Activated gamma-delta T cell treated with anti-CD3 and anti-CD28 coated beads, Interleukin-2, amount 50 U/mL, for 16 hours (primary cell): ENCODE results near the gene OR6Q1.

Experiments
- DNase-seq: peaks from one replicate; pipeline ENCODE4 v3.0.0-alpha.2; 2020; ENCODE audit warnings: low read depth

OR6Q1 gene

DNA sequence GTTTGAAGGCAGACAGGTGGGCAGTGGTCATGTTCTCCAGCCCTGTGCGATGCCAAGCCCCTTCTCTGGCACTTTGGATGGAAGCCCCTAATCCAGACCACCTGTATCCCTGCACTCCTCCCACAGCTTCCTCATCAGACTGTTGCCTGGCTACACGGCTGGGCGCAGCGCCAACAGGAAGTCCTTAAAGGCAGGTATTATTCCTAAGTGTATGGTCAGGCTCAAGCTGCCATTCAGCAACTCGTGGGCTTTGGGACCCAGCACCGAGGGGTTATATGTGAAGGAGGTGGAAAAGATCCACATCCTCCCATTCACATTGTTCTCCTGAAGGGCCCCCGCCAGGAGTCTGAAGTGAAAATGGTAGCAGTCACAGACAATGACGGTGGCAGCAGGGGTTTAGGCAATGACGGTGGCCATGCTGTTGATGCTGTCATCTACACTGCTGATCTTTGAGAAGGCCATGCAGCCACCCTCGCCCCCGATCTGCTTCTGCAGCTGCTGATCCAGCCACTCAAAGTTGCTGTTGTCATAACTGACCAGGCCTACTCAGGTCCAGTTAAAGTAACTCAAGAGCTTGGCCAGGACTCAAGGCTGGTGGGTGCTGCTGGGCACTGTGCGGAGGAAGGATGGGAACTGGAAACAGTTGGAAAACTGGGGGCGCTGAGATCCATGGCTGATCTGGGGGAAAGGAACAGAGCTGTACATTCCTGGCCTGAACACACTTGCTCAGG lies 27.7 kb downstream of the OR6Q1 start:
- DNase-seq, result no peak

DNA sequence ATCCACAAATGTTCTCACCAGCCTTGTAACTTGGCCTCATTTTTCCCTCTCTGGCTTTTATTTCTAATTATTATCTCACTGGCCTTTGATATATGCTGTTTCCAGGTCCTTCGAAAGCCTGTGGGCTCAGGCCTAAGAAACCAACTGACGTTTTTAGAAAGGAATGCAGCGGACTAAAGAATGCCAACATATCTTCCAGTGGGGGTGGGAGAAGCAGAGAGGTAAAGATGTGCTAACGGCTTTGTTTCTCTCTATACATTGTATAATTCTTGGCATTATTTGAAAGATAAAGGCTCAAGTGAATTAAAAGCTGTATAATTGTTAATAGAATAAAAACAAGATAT lies 28.2 kb downstream of the OR6Q1 start:
- no peak for DNase-seq

DNA sequence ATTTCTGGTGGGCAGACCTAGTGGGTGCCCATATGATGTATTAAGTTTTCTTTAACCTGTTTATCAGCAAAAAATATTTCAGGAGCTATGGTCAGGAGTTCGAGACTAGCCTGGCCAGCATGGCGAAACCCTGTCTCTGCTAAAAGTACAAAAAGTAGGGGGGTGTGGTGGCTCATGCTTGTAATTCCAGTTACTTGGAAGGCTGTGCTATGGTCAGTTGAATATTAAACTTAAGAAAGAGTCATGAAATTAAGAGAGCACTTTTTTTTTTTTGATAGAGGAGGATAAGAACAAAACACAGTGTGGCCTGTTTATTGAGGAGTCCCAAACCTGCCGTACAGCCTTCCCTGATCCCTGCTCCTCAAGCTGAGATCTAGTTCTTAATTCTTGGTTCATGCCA lies 29.8 kb downstream of the OR6Q1 start:
- no peak for DNase-seq

DNA sequence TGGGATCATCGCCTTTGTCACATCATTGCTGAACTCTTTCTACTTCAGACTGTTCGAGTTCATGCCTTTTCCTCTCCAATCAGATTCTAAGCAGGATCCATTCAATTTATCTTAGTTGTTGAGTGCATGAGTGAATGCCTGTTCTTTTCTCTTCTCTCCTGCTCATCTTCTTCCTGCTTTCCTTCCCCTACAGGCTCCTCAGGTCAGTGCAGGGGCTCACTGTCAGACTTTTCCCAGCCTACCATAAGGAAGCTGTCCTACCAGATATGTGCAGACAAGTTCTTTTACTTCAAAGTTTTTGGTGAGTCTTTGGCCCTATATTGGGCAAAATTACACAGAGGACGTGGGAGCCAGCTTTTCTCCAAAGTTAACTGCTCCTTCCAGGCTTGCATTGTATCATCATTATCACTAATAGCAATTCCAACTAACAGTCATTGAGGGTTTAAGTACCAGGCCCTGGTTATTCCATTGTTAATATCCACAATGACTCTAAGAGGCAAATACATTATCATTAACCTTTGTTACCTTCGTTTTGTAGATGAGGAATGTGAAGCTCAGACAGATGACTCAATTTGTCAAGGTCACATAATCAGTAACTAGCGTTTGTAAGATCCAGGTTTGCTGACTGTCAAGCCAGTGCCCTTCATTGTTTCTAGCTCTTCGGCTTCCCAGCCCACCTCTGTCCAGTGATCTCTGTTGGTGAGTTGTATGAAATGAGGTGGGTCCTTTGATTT lies 30.4 kb downstream of the OR6Q1 start:
- DNase-seq, result no peak

DNA sequence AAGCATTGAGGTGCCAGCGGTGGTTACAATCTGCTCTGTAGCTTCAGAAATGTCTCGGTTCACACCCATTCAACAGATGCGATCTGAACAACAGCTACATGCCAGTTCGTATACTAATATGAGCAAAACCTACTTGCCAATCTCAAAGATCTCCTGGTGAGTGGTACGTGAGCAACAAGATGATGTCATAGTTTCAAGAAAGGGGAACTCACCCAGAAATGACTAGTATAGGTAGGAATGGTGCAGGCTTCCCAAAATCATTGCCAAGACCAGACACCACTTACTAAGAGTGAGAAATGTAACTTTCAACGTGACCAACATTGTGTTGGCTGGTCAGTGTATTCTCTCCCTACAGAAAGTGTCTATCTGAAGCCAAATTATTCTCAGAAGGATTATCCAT lies 31.1 kb downstream of the OR6Q1 start:
- DNase-seq, result no peak

DNA sequence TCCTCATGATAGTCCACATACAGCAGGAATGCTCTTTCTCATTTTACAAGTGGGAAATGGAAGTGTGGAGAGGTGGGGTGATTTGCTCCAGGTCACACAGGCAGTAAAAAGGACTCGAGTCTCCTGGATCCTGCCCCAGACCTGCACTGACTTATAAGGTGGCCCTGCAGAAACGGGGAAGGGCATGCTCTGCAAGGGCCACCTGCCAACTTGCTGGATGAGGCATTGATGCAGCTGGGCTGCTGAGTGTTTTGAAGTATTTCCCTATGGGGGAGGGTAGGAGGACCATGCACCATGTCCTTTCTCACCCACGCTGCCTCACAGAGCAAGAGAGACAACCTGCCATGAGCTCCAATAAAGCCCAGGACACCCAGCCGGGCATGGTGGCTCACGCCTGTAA lies 36.9 kb downstream of the OR6Q1 start:
- DNase-seq, result no peak

DNA sequence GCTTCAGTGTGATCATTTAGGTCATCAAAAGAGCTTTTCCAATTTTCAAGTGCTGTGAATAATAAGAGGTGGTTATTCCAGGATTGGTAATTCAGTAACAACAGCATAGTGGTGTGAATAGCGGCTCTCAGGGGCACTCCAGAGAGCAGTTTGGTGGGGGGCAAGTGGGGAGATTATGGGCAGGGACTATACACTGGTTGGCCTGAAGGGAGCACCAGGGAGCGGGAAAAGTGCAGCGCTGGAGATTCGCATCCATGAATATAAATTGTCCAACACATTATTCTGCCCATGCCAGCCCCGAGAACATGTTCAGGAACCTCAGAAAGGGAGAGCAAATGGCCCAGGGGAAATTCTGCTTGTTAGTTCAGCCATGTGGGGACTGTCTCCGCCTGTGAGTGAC lies 37.9 kb downstream of the OR6Q1 start:
- DNase-seq, result no peak

DNA sequence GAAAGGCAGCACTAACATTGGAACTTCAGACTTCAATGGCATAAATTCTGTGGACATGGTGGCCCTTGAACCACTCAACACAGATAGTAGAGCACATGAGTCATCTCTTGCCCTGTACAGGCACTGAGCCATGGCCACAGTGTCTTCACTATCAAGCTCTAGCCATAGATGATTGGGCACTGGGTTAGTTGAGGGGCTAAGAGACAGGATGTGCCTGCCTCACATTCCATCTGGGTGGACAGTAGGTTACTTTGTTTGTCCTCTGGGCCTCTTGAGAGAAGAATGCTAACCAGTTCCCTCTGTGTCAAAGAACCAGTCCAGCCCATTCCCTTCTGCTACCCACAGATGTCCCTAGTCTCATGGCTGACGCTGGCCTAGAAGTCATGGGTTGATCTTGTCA lies 39.8 kb downstream of the OR6Q1 start:
- DNase-seq, result no peak

DNA sequence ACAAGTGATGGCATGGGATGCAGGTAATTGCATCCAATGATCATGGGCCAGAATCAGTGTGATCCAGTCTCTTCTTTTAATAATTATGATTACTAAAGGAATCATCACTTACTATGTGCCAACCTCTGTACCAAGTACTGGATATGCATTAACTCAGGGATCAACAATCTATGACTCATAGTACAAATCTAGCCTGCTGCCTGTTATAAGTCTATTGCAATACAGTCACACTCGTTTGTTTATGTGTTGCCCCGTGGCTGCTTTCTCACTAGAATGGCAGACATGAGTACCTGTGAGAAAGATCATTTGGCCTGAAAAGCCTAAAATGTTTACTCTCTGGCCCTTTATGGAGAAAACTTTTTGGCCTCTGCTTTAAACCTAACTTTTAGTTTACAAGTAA lies 45.0 kb downstream of the OR6Q1 start:
- DNase-seq, result no peak
